Liver (tissue), 9 donors: ENCODE data around the gene RYR2. TPM values are rescaled to one million over a fixed set of nuclear protein-coding genes. Genes with fewer than 3 reads are reported as not detected.

Source experiments
- DNase-seq: peaks from one replicate; pipeline ENCODE4 v3.0.0-alpha.2; 2017; ENCODE audit warnings: low spot score
- H3K27ac ChIP-seq, 2 donors: one replicate each; pipeline ENCODE4 v1.7.0; 2013; ENCODE audit warnings: inconsistent platforms in 2 of 2, low read length in 2 of 2, control low read depth in 1 of 2, low read depth in 1 of 2, mild to moderate bottlenecking in 1 of 2
- H3K27me3 ChIP-seq, 4 donors: one replicate each; pipeline versions ENCODE4 v1.6.1 to v1.7.0; 2013; ENCODE audit warnings: low read length in 3 of 4, inconsistent platforms in 1 of 4, mild to moderate bottlenecking in 1 of 4, moderate library complexity in 1 of 4; ENCODE audit not compliant: control insufficient read depth in 4 of 4, insufficient read depth in 4 of 4
- H3K36me3 ChIP-seq, 4 donors: one replicate each; pipeline versions ENCODE4 v1.6.1 to v1.7.0; 2013; ENCODE audit warnings: low read length in 3 of 4, mild to moderate bottlenecking in 3 of 4, low read depth in 1 of 4, moderate library complexity in 1 of 4; ENCODE audit not compliant: control insufficient read depth in 4 of 4, insufficient read depth in 3 of 4
- H3K4me1 ChIP-seq, 4 donors: one replicate each; pipeline versions ENCODE4 v1.6.1 to v1.7.0; 2013; ENCODE audit warnings: low read length in 3 of 4, mild to moderate bottlenecking in 3 of 4, moderate library complexity in 1 of 4; ENCODE audit not compliant: control insufficient read depth in 4 of 4, insufficient read depth in 4 of 4
- H3K4me3 ChIP-seq, 3 donors: one replicate each; pipeline versions ENCODE4 v1.6.1 to v1.7.0; 2013; ENCODE audit warnings: low read length in 3 of 3, control low read depth in 1 of 3, low read depth in 1 of 3, mild to moderate bottlenecking in 1 of 3
- H3K9ac ChIP-seq, 2 donors: one replicate each; pipeline ENCODE4 v1.7.0; 2013; ENCODE audit warnings: low read length in 2 of 2, mild to moderate bottlenecking in 2 of 2, moderate library complexity in 2 of 2, control low read depth in 1 of 2, low read depth in 1 of 2
- H3K9me3 ChIP-seq, 4 donors: one replicate each; pipeline versions ENCODE4 v1.6.1 to v1.7.0; 2013; ENCODE audit warnings: low read length in 3 of 4; ENCODE audit not compliant: control insufficient read depth in 4 of 4
- ATF3 ChIP-seq: IDR thresholded peaks from 2 replicates; pipeline ENCODE4 v1.6.1; 2016; ENCODE audit warnings: antibody characterized with exemption
- CTCF ChIP-seq: fragments of 150-350 bp; IDR thresholded peaks from 2 replicates; pipeline ENCODE4 v1.5.1; 2017; ENCODE audit warnings: improper control_type of control experiment, low read depth, low read length; ENCODE audit not compliant: missing input control
- EGR1 ChIP-seq, 2 donors: IDR thresholded peaks; 2 replicates each; pipeline ENCODE4 v1.6.1; 2016 to 2018; ENCODE audit warnings: antibody characterized with exemption in 2 of 2, low read depth in 2 of 2
- FOXA1 ChIP-seq: IDR thresholded peaks from 2 replicates; pipeline ENCODE4 v1.6.1; 2016; ENCODE audit warnings: antibody characterized with exemption
- FOXA2 ChIP-seq: IDR thresholded peaks from 2 replicates; pipeline ENCODE4 v1.6.1; 2016; ENCODE audit warnings: antibody characterized with exemption
- GABPA ChIP-seq, 2 donors: IDR thresholded peaks in 1 of 2; conservative IDR thresholded peaks in 1 of 2; 2 replicates each; pipeline ENCODE4 v1.6.1; 2016; ENCODE audit warnings: antibody characterized with exemption in 2 of 2, mild to moderate bottlenecking in 1 of 2, moderate library complexity in 1 of 2
- HNF4A ChIP-seq, 2 donors: conservative IDR thresholded peaks; 2 replicates each; pipeline ENCODE4 v1.6.1; 2016; ENCODE audit warnings: antibody characterized with exemption in 2 of 2, mild to moderate bottlenecking in 2 of 2
- HNF4G ChIP-seq: IDR thresholded peaks from 2 replicates; pipeline ENCODE4 v1.6.1; 2016; ENCODE audit warnings: antibody characterized with exemption
- JUND ChIP-seq, 2 donors: IDR thresholded peaks; 2 replicates each; pipeline ENCODE4 v1.6.1; 2016; ENCODE audit warnings: antibody characterized with exemption in 2 of 2
- NR2F2 ChIP-seq: IDR thresholded peaks from 2 replicates; pipeline ENCODE4 v1.6.1; 2016; ENCODE audit warnings: antibody characterized with exemption
- RAD21 ChIP-seq, 2 donors: IDR thresholded peaks; 2 replicates each; pipeline ENCODE4 v1.6.1; 2016; ENCODE audit warnings: antibody characterized with exemption in 2 of 2, mild to moderate bottlenecking in 2 of 2
- REST ChIP-seq: IDR thresholded peaks from 2 replicates; pipeline ENCODE4 v1.6.1; 2016; ENCODE audit warnings: antibody characterized with exemption, mild to moderate bottlenecking
- RXRA ChIP-seq, 2 donors: IDR thresholded peaks; 2 replicates each; pipeline ENCODE4 v1.6.1; 2017 to 2018; ENCODE audit warnings: antibody characterized with exemption in 2 of 2, mild to moderate bottlenecking in 1 of 2
- SP1 ChIP-seq: IDR thresholded peaks from 2 replicates; pipeline ENCODE4 v1.6.1; 2018; ENCODE audit warnings: antibody characterized with exemption, mild to moderate bottlenecking
- TAF1 ChIP-seq: conservative IDR thresholded peaks from 2 replicates; pipeline ENCODE4 v1.6.1; 2016; ENCODE audit warnings: antibody characterized with exemption, mild to moderate bottlenecking
- YY1 ChIP-seq: IDR thresholded peaks from 2 replicates; pipeline ENCODE4 v1.6.1; 2016; ENCODE audit warnings: antibody characterized with exemption, mild to moderate bottlenecking
- ZBTB33 ChIP-seq: IDR thresholded peaks from 2 replicates; pipeline ENCODE4 v1.6.1; 2016; ENCODE audit warnings: antibody characterized with exemption
- WGBS: extraction: QIAGEN DNeasy Blood & Tissue Kit; methylation state at CpG from one replicate; pipeline ENCODE4 v1.1.7; 2013; 5-methylcytosine and 5-hydroxymethylcytosine counted together
- polyA plus RNA-seq, 2 donors: library from polyadenylated mRNA; stranded (reverse) in 1 of 2; unstranded in 1 of 2; fragments of 200-250 nt in 1 of 2; fragments of >200 nt in 1 of 2; fragmentation: Nextera tagmentation in 1 of 2; extraction: Ambion mirVana in 1 of 2; gene quantifications; one replicate each; pipeline versions ENCODE4 v1.2.1 to v1.2.3, GENCODE V29; 2013 to 2015
- total RNA-seq, 2 donors: library from RNA; depleted of rRNA; stranded (reverse); fragments of >200 nt; gene quantifications; one replicate each; pipeline ENCODE4 v1.2.3, GENCODE V29; 2014
- donor health status: healthy.
- donor health status: healthy.
- donor health status: healthy.
- donor health status: healthy.
- donor health status: healthy.

The RYR2 gene
- total and polyA plus RNA-seq, 4 donors, result 0.06 to 0.75 (median 0.31) TPM

- TF ChIP-seq TAF1 (no peak), EGR1 (IDR thresholded peaks at IDR 0.05; ENCODE audit: low read depth in 2 of 2) (no peak), HNF4A (conservative IDR thresholded peaks at IDR 0.05) (no peak), RXRA (IDR thresholded peaks at IDR 0.05) (no peak), FOXA1 (no peak), REST (no peak), YY1 (no peak), RAD21 (IDR thresholded peaks at IDR 0.05) (no peak)
- WGBS, result 70% methylated on average over 2 of the region's 2 CpGs
- Histone ChIP-seq H3K9ac (no peak overlapping the region), H3K4me1 (no peaks in the 10 kb centered on the region), H3K27me3 (no peaks in the 10 kb centered on the region), H3K4me3 (no peak overlapping the region), H3K36me3 (no peaks in the 10 kb centered on the region), H3K27ac (no peak overlapping the region), H3K9me3 (no peaks in the 10 kb centered on the region)
- DNase-seq, result no peak
These were observed 251.8 kb downstream of the RYR2 start for GRCh38 chr1:237293804-237294203.

GRCh38 chr1:237296861-237297260, 254.9 kb downstream of the RYR2 start:
- TF ChIP-seq ATF3, result no peak
- no peak for TF ChIP-seq RXRA (IDR thresholded peaks at IDR 0.05)
- TF ChIP-seq JUND (IDR thresholded peaks at IDR 0.05), result no peak
- TF ChIP-seq SP1, result no peak
- no peak for TF ChIP-seq RAD21 (IDR thresholded peaks at IDR 0.05)
- no peak for TF ChIP-seq NR2F2
- TF ChIP-seq GABPA (IDR thresholded peaks at IDR 0.05 in 1 of 2, conservative IDR thresholded peaks at IDR 0.05 in 1 of 2), result no peak
- TF ChIP-seq HNF4A (conservative IDR thresholded peaks at IDR 0.05), result no peak
- no peak for TF ChIP-seq REST
- TF ChIP-seq YY1, result no peak
- no peak for TF ChIP-seq FOXA2
- no peak for TF ChIP-seq CTCF
- TF ChIP-seq ZBTB33, result no peak
- TF ChIP-seq TAF1, result no peak
- TF ChIP-seq HNF4G, result no peak
- Histone ChIP-seq H3K27ac (no peak overlapping the region), H3K36me3 (no peaks in the 10 kb centered on the region), H3K9me3 (no peaks in the 10 kb centered on the region), H3K27me3 (no peaks in the 10 kb centered on the region), H3K9ac (no peak overlapping the region), H3K4me3 (no peak overlapping the region), H3K4me1 (no peaks in the 10 kb centered on the region)
- WGBS, result 67% methylated on average over 4 of the region's 4 CpGs
- DNase-seq, result no peak
